HG02610 (cell line): Measurements from ENCODE around the gene DNALI1.
A peak's percentile ranks its signal among the peaks of the same experiment; 100 is the strongest.
"Not testable (repeated sequence)": the region's sequence is repeated elsewhere in the genome, so short reads cannot be mapped to it uniquely, and the experiment has no call there.

Source experiments
- ATAC-seq: cut with Tn5 transposase; IDR thresholded peaks from one replicate; pipeline ENCODE4 v1.9.1; 2021; ENCODE audit warnings: mild to moderate bottlenecking, moderate library complexity; ENCODE audit not compliant: unreplicated experiment

The DNALI1 gene

DNA sequence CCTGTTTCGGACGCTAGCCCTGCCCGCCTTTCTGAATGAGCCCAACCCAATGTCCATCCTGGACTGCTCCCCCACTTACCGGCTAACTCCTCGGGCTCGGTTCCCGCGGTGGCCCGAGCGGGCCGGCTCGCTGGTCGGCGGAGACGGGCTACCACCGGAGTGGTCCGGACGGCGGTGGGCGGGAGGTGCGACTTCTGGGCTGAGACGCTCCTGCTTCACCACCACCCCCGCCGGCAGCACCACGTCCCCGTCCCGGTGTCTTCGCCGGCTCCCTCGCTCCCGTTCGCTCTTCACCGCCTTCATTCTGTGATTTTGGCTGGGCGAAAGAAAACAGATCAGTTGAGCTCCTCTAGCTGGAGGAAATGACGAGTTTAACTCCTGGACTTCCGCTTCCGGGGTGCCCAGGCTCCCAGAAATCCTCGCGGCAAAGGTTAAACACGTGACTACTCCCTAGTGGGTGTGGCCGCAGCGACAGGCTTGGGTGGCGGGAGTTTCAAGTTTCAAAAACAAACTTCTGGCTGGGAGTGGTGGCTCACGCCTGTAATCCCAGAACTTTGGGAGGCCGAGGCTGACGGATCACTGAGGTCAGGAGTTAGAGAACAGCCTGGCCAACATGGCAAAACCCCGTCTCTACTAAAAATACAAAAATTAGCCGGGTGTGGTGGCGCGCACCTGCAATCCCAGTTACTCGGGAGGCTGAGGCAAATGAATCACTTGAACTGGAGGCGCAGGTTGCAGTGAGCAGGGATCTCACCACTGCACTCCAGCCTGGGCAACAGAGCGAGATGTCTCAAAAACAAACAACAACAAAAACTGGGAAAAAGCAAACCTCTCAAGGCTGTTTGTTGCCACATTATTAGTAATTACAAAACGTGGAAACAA, 2.6 kb upstream of the DNALI1 start, which contains the start of gene SNIP1:
Gene SNIP1 (minus strand): TSS at position 367 of the 882 bp plus-strand sequence. CDS start 64 bp downstream, at position 303.
- peak; percentile 84 for ATAC-seq

DNA sequence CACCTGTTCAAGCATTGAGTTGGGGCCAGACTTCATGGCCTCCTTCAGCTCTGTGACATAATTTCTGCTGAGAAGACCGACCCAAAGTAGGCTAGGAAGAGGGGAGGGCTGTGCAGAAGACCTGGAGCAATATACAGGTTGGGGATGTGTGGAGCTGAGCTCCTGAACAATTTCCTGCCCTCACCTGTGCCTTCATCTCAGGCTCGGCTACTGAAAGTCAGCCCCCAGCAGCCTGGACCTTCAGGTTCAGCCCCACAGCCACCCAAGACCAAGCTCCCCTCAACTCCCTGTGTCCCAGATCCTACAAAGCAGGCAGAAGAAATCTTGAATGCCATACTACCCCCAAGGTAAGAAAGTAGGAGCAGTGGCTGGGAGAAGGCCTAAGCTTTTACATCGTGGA, 662 bp downstream of the DNALI1 start:
- no peak for ATAC-seq

DNA sequence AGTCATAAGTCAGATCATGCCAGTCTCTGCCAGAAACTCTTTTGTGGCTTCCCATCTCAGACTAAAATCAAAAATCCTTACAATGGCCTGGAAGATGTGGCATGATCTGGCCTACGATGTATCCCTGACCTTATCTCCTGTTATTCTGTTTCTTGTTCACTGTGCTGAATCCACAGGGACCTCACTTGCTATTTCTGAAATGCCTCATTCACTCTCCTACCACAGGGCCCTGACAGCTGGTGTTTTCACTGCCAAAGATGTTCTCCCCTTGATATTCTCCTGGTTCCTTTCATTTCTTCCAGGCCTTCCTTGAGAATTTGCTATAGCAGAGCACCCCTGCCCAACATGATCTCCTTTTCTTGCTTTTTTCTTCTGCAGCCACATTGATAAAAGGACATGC, 1.7 kb downstream of the DNALI1 start:
- ATAC-seq = no peak

- no peak for ATAC-seq
Measured at GRCh38 chr1:37559080-37559479, 2.3 kb downstream of the DNALI1 start.

DNA sequence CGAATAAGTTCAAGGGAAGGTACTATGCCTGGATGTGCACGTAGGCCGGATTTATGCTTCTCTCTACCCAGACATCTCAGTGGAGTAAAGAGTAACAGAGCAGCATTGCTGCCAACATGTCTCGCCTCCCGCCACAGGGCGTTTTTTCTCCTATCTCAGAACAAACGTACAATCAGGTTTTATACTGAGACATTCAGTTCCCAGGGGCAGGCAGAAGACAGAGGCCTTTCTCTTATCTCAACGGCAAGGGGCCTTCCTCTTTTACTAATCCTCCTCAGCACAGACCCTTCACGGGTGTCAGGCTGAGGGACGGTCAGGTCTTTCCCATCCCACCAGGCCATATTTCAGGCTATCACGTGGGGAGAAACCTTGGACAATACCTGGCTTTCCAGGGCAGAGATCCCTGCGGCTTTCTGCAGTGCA, 3.2 kb downstream of the DNALI1 start:
- ATAC-seq = not testable (repeated sequence)

- no peak for ATAC-seq
Measured at GRCh38 chr1:37560401-37561132, 3.8 kb downstream of the DNALI1 start.

DNA sequence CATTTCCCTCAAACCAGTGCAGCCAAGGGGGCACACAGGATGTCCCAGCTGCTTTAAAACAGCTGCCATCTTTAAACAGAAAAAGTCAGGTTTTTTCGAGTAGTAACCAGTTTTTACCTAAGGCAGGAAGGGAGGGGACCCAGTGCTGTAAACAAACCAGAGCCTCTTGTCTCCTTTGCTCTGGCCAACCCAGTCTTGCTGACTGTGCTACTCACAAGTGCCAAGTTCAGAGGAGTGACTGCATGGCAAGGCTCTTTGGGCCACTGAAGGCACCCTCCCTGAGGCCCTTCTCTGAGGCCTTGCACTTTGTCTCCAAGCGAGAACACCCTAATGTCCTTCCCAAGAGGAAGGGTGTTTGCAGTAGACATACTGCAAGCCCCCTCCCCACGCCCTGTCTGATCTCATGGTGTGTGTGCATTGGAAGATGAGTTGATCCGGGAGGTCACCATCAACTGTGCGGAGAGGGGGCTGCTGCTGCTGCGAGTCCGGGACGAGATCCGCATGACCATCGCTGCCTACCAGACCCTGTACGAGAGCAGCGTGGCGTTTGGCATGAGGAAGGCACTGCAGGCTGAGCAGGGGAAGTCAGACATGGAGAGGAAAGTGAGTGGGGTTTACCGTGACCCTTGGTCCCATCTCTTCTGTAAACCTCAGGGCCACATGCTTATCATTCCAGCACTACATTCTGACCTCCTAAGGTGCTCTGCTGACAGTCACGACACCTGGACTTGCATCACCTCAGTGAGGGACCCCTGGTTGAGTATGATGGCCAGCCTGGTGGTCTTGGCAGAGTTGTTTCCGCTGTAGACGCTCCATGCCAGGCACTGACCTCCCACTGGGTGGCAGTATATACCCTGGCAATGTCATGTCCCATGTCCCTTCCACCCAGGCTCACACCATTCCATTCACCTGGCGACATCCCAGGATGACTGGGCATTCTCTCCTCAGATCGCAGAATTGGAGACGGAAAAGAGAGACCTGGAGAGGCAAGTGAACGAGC, 4.7 kb downstream of the DNALI1 start:
- no peak for ATAC-seq

DNA sequence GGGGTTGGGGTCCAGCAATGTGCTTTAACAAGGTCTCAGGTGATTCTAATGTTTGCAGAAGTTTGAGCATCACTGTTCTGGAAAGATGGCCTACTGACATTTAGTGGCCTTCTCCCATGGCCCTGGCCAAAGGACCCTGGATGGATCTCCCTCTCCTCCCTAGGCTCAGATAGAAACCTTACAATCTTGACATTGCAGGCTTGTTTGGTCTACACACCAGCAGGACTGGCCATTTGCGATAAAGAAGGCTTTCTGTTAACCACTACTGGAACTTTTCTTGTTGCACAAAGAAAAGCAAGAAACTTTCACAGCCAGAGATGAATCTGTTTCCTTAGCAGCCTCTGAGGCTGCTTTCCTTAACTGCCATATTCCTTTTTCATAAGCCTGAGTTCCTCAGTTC, 6.2 kb downstream of the DNALI1 start:
- ATAC-seq = no peak

- ATAC-seq = no peak
Measured at GRCh38 chr1:37564892-37565291, 8.2 kb downstream of the DNALI1 start.

GRCh38 chr1:37567023-37567422, 10.3 kb downstream of the DNALI1 start:
- no peak for ATAC-seq

GRCh38 chr1:37570528-37571334, 14.0 kb downstream of the DNALI1 start:
- no peak for ATAC-seq

DNA sequence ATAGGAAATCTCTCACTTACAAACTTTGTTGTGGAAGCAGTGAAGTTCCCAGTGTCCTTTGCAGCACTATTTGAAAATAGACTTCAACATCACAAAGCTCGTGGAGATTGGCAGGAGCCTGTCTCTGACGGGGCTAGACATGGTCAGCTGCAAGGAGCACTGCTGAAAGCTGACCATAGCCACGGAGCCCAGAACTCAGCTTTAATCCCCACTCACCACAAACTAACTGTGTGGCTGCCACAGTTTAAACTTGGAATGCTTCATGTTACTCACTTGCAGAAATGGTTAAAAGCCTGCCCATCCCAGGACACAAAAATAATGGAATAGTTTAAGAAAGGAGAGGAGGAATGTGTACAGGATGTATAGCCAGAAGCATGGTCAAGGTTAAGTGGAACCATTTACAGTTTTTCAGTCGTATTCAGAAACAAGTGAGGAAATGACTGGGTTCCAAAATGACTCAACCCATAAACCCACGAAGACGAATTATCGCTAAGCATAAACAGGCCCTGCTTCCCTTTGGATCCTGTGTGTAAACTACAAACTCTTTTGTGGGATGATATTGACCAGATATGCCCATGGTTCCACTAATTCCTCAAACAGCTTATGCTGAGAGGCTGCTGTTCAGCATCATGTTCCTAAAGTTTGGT, 18.2 kb downstream of the DNALI1 start:
- ATAC-seq = no peak

- ATAC-seq = no peak
Measured at GRCh38 chr1:37575692-37576091, 19.0 kb downstream of the DNALI1 start.

GRCh38 chr1:37584544-37584943, 27.8 kb downstream of the DNALI1 start:
- ATAC-seq = not testable (repeated sequence)

DNA sequence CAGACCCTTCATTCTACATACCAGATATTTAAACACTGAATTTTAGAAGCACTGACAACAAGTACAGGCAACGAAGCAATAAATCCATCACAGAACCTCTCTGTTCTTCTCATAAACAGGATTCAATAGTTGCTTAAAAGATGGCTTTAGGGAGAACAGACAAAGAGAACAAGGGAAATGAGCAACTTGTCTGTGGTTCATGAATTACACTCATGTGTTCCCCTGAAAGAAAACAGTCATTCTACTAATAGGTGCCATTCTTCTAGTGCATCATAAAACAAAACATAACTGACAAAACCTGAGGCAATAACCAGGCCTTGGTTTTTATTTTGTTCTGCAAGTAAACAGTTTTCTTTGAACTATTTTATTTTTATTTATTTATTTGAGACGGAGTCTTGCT, 32.2 kb downstream of the DNALI1 start:
- ATAC-seq = no peak

DNA sequence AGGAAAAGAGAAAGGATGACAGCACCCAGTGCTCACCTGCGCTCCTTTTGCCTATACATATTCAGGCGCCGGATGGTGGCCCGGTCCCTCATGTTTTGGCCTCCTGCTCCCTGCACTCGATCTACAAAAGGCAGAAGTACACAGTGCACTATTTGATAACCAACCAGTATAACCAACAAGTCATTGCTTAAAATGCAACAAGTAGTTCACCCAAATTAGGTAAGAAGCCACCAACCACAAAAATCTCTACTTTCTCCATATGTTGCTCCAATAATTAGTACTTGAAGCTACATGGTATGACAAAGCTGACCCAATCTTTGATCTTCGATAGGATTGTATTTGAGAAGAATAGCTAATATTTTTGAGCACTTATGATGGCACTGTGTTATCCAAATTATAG, 37.0 kb downstream of the DNALI1 start:
- ATAC-seq = no peak

- peak; percentile 95 for ATAC-seq
Measured at GRCh38 chr1:37595440-37596181, 38.9 kb downstream of the DNALI1 start, which contains the start of gene GNL2. Gene GNL2, minus strand, starts transcription at chr1:37595937. Its CDS starts 115 bp downstream, at chr1:37595822.

- ATAC-seq = no peak
Measured at GRCh38 chr1:37596182-37596667, 39.5 kb downstream of the DNALI1 start.
